Calu3 (cell line): ENCODE measurements around the gene PITPNM1. TPM values are rescaled to one million over a fixed set of nuclear protein-coding genes. Genes with fewer than 3 reads are reported as not detected.

Experiments used
- BruUV-seq: library from RNA; stranded (reverse); fragments of 400-500 nt; replicated peaks from 2 replicates; lab custom pipeline; 2021; lab: Mats Ljungman, UMichigan
- CTCF ChIA-PET: fragments of 300-600 bp; sonication (Branson Sonifier 250); formaldehyde crosslinking; loops from one replicate; lab custom pipeline; 2022; ENCODE audit warnings: antibody characterized with exemption; lab: Charles Lee
- DNase-seq: peaks from one replicate; pipeline ENCODE4 v3.0.0; 2022
- H3K27ac Mint-ChIP-seq: one replicate; pipeline ENCODE4 v1.8.0; 2022; ENCODE audit warnings: mixed read lengths; ENCODE audit not compliant: unreplicated experiment
- H3K27me3 Mint-ChIP-seq: one replicate; pipeline ENCODE4 v1.8.0; 2022; ENCODE audit warnings: mixed read lengths; ENCODE audit not compliant: unreplicated experiment
- H3K36me3 Mint-ChIP-seq: one replicate; pipeline ENCODE4 v1.8.0; 2022; ENCODE audit warnings: mild to moderate bottlenecking, moderate library complexity, mixed read lengths; ENCODE audit not compliant: insufficient read depth, unreplicated experiment
- H3K4me1 Mint-ChIP-seq: one replicate; pipeline ENCODE4 v1.8.0; 2022; ENCODE audit warnings: mild to moderate bottlenecking, low read depth, mixed read lengths; ENCODE audit not compliant: unreplicated experiment
- H3K4me3 Mint-ChIP-seq: one replicate; pipeline ENCODE4 v1.8.0; 2022; ENCODE audit warnings: mild to moderate bottlenecking, low read depth, moderate library complexity, mixed read lengths; ENCODE audit not compliant: unreplicated experiment
- H3K9me3 Mint-ChIP-seq: one replicate; pipeline ENCODE4 v1.8.0; 2022; ENCODE audit warnings: low read depth, mixed read lengths; ENCODE audit not compliant: unreplicated experiment
- intact Hi-C: fragments of 100-400 bp; cut with micrococcal nuclease; formaldehyde crosslinking; loops from one replicate; pipeline ENCODE4 v1.10.0; 2022; ENCODE audit not compliant: unreplicated experiment
- total RNA-seq: library from RNA; stranded (reverse); gene quantifications from 2 replicates; pipeline ENCODE4 v1.2.3, GENCODE V29; 2022
- TF ChIP-seq, protein P1 (sequence below): fragments of 200-600 bp; IDR thresholded peaks from one replicate; pipeline ENCODE4 v1.8.0; 2022; ENCODE audit warnings: antibody characterized with exemption; ENCODE audit not compliant: unreplicated experiment

The PITPNM1 gene
- total RNA-seq, 1 experiment from 2014 or later = 70.5 TPM

- H3K9me3 Mint-ChIP-seq = no peaks in the 10 kb centered on the region
- H3K4me3 Mint-ChIP-seq = peak overlapping the region; percentile 91
- no peak for DNase-seq
- CTCF ChIA-PET = no interaction called here
- intact Hi-C loops = loop anchor here (10.0 kb wide), 2 partner anchors 78 to 148 kb away; partner anchors contain the start of genes POLD4 and RPS6KB2
- peaks cover 23% of the 10 kb centered on the region for H3K4me1 Mint-ChIP-seq
- TSS peak; percentile 1 for BruUV-seq
- peaks cover 62% of the 10 kb centered on the region for H3K36me3 Mint-ChIP-seq
- H3K27ac Mint-ChIP-seq = peak overlapping the region; percentile 27
- H3K27me3 Mint-ChIP-seq = no peaks in the 10 kb centered on the region
- TF ChIP-seq, protein P1, sequence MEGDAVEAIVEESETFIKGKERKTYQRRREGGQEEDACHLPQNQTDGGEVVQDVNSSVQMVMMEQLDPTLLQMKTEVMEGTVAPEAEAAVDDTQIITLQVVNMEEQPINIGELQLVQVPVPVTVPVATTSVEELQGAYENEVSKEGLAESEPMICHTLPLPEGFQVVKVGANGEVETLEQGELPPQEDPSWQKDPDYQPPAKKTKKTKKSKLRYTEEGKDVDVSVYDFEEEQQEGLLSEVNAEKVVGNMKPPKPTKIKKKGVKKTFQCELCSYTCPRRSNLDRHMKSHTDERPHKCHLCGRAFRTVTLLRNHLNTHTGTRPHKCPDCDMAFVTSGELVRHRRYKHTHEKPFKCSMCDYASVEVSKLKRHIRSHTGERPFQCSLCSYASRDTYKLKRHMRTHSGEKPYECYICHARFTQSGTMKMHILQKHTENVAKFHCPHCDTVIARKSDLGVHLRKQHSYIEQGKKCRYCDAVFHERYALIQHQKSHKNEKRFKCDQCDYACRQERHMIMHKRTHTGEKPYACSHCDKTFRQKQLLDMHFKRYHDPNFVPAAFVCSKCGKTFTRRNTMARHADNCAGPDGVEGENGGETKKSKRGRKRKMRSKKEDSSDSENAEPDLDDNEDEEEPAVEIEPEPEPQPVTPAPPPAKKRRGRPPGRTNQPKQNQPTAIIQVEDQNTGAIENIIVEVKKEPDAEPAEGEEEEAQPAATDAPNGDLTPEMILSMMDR = no peak
Measured at GRCh38 chr11:67502328-67502979, 2.7 kb downstream of the PITPNM1 start.

DNA sequence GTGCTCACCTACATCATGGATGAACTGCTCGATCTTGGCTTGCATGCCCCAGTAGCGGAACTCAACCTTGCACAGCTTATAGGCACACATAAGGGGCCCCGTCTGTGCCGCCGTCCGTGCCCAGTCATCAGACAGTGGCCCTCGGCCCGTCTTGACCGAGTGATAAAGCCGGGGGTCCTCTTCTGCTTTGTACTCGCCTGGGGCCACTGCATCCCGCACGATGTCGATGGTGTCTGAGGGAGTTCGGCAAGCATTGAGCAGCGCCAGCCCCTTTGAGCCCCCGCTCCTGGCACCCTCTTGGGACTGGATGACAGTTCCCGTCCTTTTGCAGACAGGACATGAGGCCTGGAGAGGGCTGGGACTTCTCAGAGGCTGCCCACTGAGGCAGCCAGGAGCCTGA, 3.3 kb downstream of the PITPNM1 start:
- Mint-ChIP-seq H3K4me1 (peaks cover 17% of the 10 kb centered on the region), H3K4me3 (no peak overlapping the region), H3K36me3 (peaks cover 62% of the 10 kb centered on the region), H3K27me3 (no peaks in the 10 kb centered on the region), H3K27ac (no peak overlapping the region), H3K9me3 (no peaks in the 10 kb centered on the region)
- BruUV-seq = no TSS peak
- CTCF ChIA-PET = no interaction called here
- intact Hi-C loops = loop anchor here (10.0 kb wide), 2 partner anchors 77 to 147 kb away; partner anchors contain the start of genes POLD4 and RPS6KB2
- no peak for DNase-seq
- TF ChIP-seq, protein P1 = no peak

DNA sequence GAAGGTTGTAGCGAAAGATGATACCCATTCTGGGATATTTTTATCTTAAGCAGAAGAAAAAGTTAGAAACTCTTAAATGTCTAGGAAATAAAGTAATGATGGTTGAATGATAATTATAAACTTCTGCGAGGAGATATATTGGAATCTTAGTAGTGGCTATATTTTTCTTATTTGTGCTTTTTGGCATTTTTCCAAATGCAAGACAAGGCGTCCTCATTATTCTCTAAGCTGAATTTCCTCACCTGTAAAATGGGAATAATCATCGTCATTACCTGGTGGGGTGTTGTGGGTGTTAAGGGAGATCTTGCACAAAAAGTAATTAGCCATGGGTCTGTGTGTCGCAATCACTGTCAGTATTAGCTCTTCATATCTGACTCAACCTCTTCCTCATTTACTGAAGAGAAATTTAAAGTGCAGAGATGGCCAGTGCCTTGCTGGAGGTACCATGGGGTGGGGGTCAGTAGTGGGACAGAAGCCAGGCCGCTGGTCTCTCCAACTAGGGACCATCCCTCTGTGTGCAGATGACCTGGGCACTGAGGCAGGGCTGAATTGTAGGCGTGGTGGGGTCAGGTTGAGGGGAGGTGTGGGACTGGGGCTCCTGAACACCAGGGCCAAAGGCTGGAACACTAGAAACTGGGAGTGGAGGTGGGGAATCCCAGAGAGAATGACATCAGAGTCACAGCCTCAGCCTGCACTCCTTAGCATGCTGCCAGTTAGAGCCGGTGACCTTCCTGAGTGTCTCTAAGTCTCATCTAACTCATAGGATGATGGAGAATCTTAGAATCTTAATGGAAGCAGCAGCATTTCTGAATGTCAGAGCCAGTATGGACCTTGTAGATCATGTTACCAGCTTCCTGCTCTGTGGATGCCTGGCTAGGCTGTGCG, 4.1 kb downstream of the PITPNM1 start:
- Mint-ChIP-seq H3K36me3 (peaks cover 61% of the 10 kb centered on the region), H3K27me3 (no peaks in the 10 kb centered on the region), H3K4me1 (peaks cover 10% of the 10 kb centered on the region), H3K27ac (no peak overlapping the region), H3K4me3 (no peak overlapping the region), H3K9me3 (no peaks in the 10 kb centered on the region)
- DNase-seq = no peak
- BruUV-seq = TSS peak; percentile 22
- CTCF ChIA-PET = no interaction called here
- intact Hi-C loops = loop anchor here (10.0 kb wide), 2 partner anchors 76 to 146 kb away; partner anchors contain the start of genes POLD4 and RPS6KB2
- TF ChIP-seq, protein P1 = no peak

GRCh38 chr11:67500484-67500821, 4.7 kb downstream of the PITPNM1 start:
- H3K4me3 Mint-ChIP-seq = no peak overlapping the region
- peaks cover 3% of the 10 kb centered on the region for H3K4me1 Mint-ChIP-seq
- H3K9me3 Mint-ChIP-seq = no peaks in the 10 kb centered on the region
- intact Hi-C loops = loop anchor here (10.0 kb wide), 2 partner anchors 76 to 146 kb away; partner anchors contain the start of genes POLD4 and RPS6KB2
- TF ChIP-seq, protein P1 = no peak
- peaks cover 61% of the 10 kb centered on the region for H3K36me3 Mint-ChIP-seq
- no TSS peak for BruUV-seq
- CTCF ChIA-PET = no interaction called here
- H3K27me3 Mint-ChIP-seq = no peaks in the 10 kb centered on the region
- no peak for DNase-seq
- no peak overlapping the region for H3K27ac Mint-ChIP-seq
